ENCODE measurements around the gene ARSG.
A peak's percentile ranks its signal among the peaks of the same experiment; 100 is the strongest.

Gene ARSG

GRCh38 chr17:68291836-68292688 is 767 bp downstream of the ARSG start (continued):
- TF ChIP-seq ZXDB (tag by site-specific recombination; IDR thresholded peaks at IDR 0.05) (peak; percentile 73), ZNF561 (tag by site-specific recombination; IDR thresholded peaks at IDR 0.05; ENCODE audit: borderline replicate concordance) (peak; percentile 83), ZNF600 (tag by site-specific recombination; IDR thresholded peaks at IDR 0.05) (peak; percentile 92), ZNF571 (tag by site-specific recombination; IDR thresholded peaks at IDR 0.05) (no peak)
- TF ChIP-seq, protein P1, sequence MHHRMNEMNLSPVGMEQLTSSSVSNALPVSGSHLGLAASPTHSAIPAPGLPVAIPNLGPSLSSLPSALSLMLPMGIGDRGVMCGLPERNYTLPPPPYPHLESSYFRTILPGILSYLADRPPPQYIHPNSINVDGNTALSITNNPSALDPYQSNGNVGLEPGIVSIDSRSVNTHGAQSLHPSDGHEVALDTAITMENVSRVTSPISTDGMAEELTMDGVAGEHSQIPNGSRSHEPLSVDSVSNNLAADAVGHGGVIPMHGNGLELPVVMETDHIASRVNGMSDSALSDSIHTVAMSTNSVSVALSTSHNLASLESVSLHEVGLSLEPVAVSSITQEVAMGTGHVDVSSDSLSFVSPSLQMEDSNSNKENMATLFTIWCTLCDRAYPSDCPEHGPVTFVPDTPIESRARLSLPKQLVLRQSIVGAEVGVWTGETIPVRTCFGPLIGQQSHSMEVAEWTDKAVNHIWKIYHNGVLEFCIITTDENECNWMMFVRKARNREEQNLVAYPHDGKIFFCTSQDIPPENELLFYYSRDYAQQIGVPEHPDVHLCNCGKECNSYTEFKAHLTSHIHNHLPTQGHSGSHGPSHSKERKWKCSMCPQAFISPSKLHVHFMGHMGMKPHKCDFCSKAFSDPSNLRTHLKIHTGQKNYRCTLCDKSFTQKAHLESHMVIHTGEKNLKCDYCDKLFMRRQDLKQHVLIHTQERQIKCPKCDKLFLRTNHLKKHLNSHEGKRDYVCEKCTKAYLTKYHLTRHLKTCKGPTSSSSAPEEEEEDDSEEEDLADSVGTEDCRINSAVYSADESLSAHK (tag by site-specific recombination; IDR thresholded peaks at IDR 0.05): peak; percentile 15; the same call in 1 of the 2 replicates

GRCh38 chr17:68292689-68293040 is 1.4 kb downstream of the ARSG start:
- 0 out of 2 replicates have a peak, but pooled peaks have one; percentile 39 for TF ChIP-seq ZNF600 (tag by site-specific recombination; IDR thresholded peaks at IDR 0.05)
- TF ChIP-seq ZBTB17 (tag by site-specific recombination; IDR thresholded peaks at IDR 0.05): peak; percentile 44
- no peak for TF ChIP-seq ZNF16 (tag by site-specific recombination; IDR thresholded peaks at IDR 0.05; ENCODE audit: low read depth)
- Histone ChIP-seq H3K27ac (ENCODE audit: extremely low read depth, low read depth, low read length) (no peak overlapping the region), H3K4me3 (ENCODE audit: low read depth, low read length) (peak overlapping the region; percentile 3; the same call in 1 of the 2 replicates), H3K36me3 (ENCODE audit: control insufficient read depth in 2 of 2, insufficient read depth in 1 of 2, low read length in 2 of 2) (no peaks in the 10 kb centered on the region), H3K4me1 (ENCODE audit: control insufficient read depth, insufficient read depth, low read length) (peaks cover 7% of the 10 kb centered on the region; the same call in 1 of the 2 replicates), H3K9me3 (ENCODE audit: control insufficient read depth, insufficient read depth, low read depth, low read length) (no peaks in the 10 kb centered on the region)
- CTCF ChIA-PET: interaction anchor here (0.6 to 1.6 kb wide), 8 partner anchors 17 to 169 kb away, joined by 3 to 18 read pairs (median 4); no protein-coding TSS in a partner anchor
- POLR2A ChIA-PET: interaction anchor here (1.0 to 2.1 kb wide), 4 partner anchors 33 to 165 kb away, joined by 3 to 13 read pairs (median 4); partner anchors contain the start of genes AMZ2 and WIPI1

- Histone ChIP-seq H3K36me3 (ENCODE audit: control insufficient read depth in 2 of 2, insufficient read depth in 1 of 2, low read length in 2 of 2) (no peaks in the 10 kb centered on the region), H3K9me3 (ENCODE audit: control insufficient read depth, insufficient read depth, low read depth, low read length) (no peaks in the 10 kb centered on the region), H3K27ac (ENCODE audit: extremely low read depth, low read depth, low read length) (no peak overlapping the region), H3K4me1 (ENCODE audit: control insufficient read depth, insufficient read depth, low read length) (peaks cover 7% of the 10 kb centered on the region; the same call in 1 of the 2 replicates), H3K4me3 (ENCODE audit: low read depth, low read length) (no peak overlapping the region)
- POLR2A ChIA-PET: no interaction called here
- TF ChIP-seq ZNF664 (tag by site-specific recombination; IDR thresholded peaks at IDR 0.05): no peak
- no peak for TF ChIP-seq ZIC2 (tag by site-specific recombination; IDR thresholded peaks at IDR 0.05)
- TF ChIP-seq ZNF426 (tag by site-specific recombination; IDR thresholded peaks at IDR 0.05): no peak
- TF ChIP-seq PATZ1 (tag by site-specific recombination; IDR thresholded peaks at IDR 0.05): no peak
- TF ChIP-seq MZF1 (tag by site-specific recombination; IDR thresholded peaks at IDR 0.05; ENCODE audit: borderline replicate concordance): no peak
- TF ChIP-seq ZNF121 (tag by site-specific recombination; IDR thresholded peaks at IDR 0.05): no peak
- no peak for TF ChIP-seq HOXA7 (CRISPR knock-in tag; IDR thresholded peaks at IDR 0.05; ENCODE audit: borderline replicate concordance)
- TF ChIP-seq ZNF114 (tag by site-specific recombination; IDR thresholded peaks at IDR 0.05): no peak
- TF ChIP-seq ZBTB48 (tag by site-specific recombination; IDR thresholded peaks at IDR 0.05): no peak
- TF ChIP-seq, protein P2, sequence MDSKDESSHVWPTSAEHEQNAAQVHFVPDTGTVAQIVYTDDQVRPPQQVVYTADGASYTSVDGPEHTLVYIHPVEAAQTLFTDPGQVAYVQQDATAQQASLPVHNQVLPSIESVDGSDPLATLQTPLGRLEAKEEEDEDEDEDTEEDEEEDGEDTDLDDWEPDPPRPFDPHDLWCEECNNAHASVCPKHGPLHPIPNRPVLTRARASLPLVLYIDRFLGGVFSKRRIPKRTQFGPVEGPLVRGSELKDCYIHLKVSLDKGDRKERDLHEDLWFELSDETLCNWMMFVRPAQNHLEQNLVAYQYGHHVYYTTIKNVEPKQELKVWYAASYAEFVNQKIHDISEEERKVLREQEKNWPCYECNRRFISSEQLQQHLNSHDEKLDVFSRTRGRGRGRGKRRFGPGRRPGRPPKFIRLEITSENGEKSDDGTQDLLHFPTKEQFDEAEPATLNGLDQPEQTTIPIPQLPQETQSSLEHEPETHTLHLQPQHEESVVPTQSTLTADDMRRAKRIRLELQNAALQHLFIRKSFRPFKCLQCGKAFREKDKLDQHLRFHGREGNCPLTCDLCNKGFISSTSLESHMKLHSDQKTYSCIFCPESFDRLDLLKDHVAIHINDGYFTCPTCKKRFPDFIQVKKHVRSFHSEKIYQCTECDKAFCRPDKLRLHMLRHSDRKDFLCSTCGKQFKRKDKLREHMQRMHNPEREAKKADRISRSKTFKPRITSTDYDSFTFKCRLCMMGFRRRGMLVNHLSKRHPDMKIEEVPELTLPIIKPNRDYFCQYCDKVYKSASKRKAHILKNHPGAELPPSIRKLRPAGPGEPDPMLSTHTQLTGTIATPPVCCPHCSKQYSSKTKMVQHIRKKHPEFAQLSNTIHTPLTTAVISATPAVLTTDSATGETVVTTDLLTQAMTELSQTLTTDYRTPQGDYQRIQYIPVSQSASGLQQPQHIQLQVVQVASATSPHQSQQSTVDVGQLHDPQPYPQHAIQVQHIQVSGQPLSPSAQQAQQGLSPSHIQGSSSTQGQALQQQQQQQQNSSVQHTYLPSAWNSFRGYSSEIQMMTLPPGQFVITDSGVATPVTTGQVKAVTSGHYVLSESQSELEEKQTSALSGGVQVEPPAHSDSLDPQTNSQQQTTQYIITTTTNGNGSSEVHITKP (tag by site-specific recombination; IDR thresholded peaks at IDR 0.05): no peak
- no peak for TF ChIP-seq ZFP41 (tag by site-specific recombination; IDR thresholded peaks at IDR 0.05; ENCODE audit: borderline replicate concordance)
- TF ChIP-seq FEZF1 (tag by site-specific recombination; IDR thresholded peaks at IDR 0.05): no peak
- no peak for TF ChIP-seq ZNF837 (tag by site-specific recombination; IDR thresholded peaks at IDR 0.05)
- no peak for TF ChIP-seq ZNF391 (tag by site-specific recombination; IDR thresholded peaks at IDR 0.05; ENCODE audit: borderline replicate concordance, low read depth)
- TF ChIP-seq ZNF416 (tag by site-specific recombination; IDR thresholded peaks at IDR 0.05): no peak
- CTCF ChIA-PET: interaction anchor here (0.9 to 1.6 kb wide), 6 partner anchors 18 to 142 kb away, joined by 3 to 18 read pairs (median 4); no protein-coding TSS in a partner anchor
These were observed 2.3 kb downstream of the ARSG start for GRCh38 chr17:68293490-68294195.
